NCI-H146 treated with DMSO at 0.1 percent for 48 hours (cell line): ENCODE results near the gene KRT35.

ENCODE experiments used
- DNase-seq: peaks from one replicate; lab custom pipeline; 2025; ENCODE audit not compliant: unreplicated experiment; lab: John Stamatoyannopoulos, UW

The KRT35 gene

DNA sequence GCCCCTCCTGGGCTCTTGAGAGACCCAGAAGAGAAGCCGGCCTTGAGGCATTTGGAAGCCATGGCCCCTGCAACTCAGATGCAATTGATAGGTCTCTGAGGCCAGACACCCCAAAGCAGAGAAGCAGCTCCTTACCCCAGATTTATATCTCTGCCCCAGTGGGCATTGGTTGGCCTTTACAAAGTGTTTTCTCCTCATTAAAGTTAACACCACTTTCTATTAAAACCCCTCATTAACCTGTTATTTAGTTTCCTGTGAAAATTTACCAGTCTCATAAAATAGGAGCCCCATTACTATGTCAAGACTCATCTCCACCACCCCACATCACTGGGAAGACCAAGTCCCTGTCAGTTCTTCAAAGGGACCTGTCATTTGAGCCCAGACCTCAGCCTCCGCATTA, at the start of gene KRT35:
Gene KRT35, minus strand, starts transcription at position 116 of the 400 bp plus-strand sequence. Its CDS starts 54 bp downstream, at position 62.
- DNase-seq, result no peak

GRCh38 chr17:41530062-41531048, 49.4 kb upstream of the KRT35 start:
- DNase-seq, result no peak

DNA sequence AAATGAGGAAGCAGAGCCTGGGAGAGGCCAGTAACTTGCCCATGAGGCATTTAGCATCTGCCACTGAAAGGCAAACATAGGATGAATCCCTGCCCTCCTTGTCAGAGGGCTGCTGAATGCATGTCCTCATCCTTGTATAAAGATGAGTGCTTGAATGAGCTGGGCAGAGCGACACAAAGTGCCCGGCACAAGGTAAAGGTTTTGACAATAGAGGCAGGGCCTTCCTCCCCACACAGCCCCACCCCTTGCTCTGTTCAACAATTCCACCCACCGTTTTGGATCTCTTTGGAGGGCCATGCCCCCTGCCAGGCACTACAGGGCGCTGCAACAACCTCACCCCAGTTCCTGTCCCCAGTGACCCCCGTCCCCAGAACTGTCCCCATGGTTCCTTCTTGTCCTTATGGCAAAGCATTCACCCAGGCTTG, 48.6 kb upstream of the KRT35 start:
- no peak for DNase-seq

GRCh38 chr17:41528959-41529353, 48.0 kb upstream of the KRT35 start:
- DNase-seq, result peak; percentile 38

DNA sequence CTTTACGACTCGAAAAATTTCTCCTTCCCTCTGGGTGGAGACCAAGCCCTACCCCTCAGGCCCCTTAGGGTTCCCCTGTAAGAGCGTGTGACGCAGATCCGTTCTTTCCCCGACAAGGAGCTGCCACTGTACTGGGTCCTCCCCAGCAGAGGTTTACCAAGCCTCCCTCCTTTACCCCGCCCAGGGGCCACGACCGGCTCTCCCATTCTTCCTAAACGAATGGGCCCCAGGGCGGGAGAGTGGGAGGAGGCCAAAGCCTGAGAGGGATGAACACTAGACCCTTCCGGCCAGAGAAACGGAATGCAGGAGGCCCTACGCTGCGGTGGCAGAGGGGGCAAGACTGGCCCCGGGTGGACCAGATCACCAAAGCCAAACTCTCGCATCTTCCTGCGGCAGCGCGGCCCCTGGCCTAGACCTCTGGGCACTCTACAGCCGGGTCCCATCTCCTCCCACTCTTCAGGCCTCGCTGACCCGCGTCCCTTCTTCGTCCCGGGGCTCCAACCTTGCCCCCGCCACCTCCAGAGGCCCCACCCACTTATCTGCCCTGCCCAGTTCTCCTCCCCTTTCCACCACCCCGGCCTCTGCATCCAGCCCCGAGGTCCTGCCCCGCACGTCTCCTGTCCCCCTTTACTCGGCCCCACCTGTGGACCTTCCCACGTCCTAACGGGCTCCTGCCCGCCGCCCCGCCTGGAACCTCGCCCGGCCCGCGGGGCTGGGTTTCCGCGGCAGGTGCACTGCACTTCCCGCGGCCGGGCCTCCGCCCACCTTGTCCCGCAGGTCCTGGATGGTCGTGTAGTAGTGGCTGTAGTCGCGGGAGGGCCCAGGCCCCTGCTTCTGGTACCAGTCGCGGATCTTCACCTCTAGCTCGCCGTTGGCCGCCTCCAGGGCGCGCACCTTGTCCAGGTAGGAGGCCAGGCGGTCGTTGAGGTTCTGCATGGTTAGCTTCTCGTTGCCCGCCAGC, 46.4 kb upstream of the KRT35 start:
- DNase-seq, result no peak

GRCh38 chr17:41524261-41524660, 43.3 kb upstream of the KRT35 start:
- DNase-seq, result no peak

- DNase-seq, result no peak
Measured at GRCh38 chr17:41523787-41524186, 42.8 kb upstream of the KRT35 start.

GRCh38 chr17:41523225-41523593, 42.3 kb upstream of the KRT35 start:
- no peak for DNase-seq

- DNase-seq, result no peak
Measured at GRCh38 chr17:41522301-41523224, 41.6 kb upstream of the KRT35 start.

DNA sequence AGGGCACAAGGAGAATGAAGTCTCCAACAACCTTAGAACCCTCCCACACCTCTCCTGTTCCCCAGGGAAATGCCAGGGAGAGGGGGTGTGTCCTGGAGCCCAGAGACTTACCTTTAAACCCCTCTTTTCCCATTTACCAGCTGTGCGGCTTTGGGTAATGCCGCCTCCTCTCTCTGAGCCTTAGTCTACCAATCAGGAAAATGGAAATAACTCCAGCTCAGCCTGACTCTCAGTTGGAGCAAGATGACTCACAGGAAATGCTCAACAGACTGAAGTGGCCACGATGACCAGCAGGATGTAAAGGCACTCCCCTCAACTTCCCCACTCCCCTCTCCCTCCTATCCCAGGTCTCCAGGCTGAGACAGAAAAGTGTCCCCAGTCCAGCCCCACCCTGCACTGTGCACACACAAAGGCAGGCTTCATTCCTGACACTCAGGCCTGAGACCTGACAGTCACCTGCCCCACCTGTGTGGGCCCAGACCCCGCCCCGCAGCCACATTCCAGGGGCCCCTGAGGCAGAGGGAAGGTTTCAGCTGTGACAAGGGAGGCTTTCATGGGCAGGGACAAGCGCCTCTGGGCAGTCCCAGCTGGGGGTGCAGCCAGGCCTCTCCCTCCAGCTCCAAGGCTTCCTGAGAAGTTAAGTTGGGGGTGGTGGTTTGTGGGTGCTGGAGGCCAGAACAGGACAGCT, 40.8 kb upstream of the KRT35 start:
- no peak for DNase-seq

GRCh38 chr17:41520821-41521521, 40.0 kb upstream of the KRT35 start:
- DNase-seq, result peak; percentile 74

GRCh38 chr17:41519501-41520224, 38.7 kb upstream of the KRT35 start:
- DNase-seq, result peak; percentile 63

- peak; percentile 65 for DNase-seq
Measured at GRCh38 chr17:41518789-41519449, 38.0 kb upstream of the KRT35 start, which contains the start of gene KRT15. TSS of gene KRT15 (minus strand) at chr17:41518890. CDS start at chr17:41518827, 63 bp downstream.

DNA sequence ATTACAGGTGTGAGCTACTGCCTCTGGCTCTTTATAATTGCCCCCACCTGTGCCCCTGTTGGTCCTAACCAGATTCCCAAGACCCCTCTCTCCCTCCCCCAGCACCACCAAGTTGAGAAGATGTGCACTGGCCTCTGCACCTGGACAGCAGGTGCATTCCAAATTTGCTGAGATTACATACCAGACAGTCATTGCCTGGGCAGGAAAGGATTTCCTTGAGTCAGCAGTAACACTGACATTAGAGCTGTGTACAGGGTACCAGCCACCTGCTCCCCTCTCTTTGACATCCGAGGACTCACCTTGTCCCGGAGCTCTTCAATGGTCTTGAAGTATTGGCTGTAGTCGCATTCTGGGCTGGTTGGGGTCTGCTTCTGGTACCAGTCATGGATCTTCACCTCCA, 37.1 kb upstream of the KRT35 start:
- peak; percentile 6 for DNase-seq

DNA sequence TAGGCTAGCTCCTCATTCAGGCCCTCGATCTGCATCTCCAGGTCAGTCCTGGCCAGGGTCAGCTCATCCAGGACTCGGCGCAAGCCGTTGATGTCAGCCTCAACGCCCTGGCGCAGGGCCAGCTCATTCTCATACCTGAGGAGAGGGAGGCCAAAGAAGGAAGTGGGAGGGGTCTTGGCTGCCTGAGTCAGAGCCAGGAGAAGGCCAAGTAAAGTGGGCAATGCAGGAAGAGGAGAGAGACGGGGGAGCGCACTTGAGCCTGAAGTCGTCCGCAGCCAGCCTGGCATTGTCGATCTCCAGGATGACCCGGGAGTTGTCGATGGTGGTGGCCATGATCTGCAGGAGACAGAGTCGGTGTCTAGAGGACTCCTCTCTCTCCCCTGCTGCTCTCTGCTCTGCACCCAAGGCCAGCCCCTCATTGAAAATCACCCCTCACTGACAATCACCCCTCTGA, 35.9 kb upstream of the KRT35 start:
- DNase-seq, result no peak

- DNase-seq, result no peak
Measured at GRCh38 chr17:41516147-41516829, 35.3 kb upstream of the KRT35 start.

GRCh38 chr17:41513168-41513547, 32.2 kb upstream of the KRT35 start:
- DNase-seq, result peak; percentile 69
